Retinal pigment epithelial cell (primary cell): ENCODE measurements around the gene RPTOR.

Source experiments
- DNase-seq: peaks from one replicate; pipeline ENCODE4 v3.0.0-alpha.2; 2010; ENCODE audit warnings: low read depth
- H3K4me3 ChIP-seq: 2 replicates; pipeline ENCODE4 v1.5.1; 2011; ENCODE audit warnings: mild to moderate bottlenecking, low read length, control low read depth, moderate library complexity
- TF ChIP-seq, protein P1 (sequence below): conservative IDR thresholded peaks from 2 replicates; pipeline ENCODE4 v1.5.1; 2011; ENCODE audit warnings: low read depth, low read length, control low read depth, inconsistent platforms

RPTOR gene

DNA sequence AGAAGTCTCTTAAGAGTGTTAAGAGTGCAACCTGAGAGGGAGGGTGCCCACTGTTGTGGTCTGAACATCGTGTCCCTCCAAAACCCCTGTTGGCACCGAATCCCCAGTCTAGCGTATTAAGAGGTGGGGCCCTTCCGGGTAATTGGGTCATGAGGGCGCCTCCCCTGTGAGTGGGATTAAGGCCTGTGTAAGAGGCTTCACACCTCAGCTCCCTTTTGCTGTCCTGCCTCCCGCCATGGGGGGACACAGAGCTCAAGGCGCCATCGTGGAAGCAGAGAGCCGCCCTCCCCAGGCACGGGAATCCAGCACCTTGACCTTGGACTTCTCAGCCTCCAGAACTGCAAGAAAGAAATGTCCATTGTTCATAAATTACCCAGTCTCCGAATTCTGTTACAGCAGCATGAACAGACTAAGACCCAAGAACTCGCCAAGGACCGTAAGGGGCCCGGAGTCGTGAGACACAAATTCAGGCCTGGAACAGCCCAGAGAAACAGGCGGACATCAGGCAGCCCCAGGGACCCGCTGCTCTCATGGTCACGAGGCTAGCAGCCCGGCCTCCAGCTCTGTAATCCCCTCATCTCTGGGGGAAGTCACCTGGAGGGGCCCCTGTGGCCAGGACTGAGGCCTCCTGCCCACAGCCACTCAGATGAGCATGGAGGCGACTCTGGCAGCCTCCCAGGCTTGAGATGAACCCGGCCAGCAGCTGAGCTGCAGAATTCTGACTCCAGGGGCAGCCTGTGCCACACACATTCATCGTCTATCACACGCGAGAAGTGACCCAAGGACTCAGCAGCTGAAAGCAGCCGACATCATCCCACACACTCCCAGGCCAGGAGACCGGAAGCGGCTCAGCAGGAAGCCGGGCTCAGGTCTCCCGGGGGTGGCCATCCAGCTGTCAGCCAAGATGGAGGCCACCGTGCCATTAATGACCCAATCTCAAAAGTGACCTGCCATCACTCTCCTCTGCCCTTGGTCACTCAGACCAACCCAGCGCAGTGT lies 434.2 kb downstream of the RPTOR start:
- DNase-seq, result no peak
- TF ChIP-seq, protein P1, sequence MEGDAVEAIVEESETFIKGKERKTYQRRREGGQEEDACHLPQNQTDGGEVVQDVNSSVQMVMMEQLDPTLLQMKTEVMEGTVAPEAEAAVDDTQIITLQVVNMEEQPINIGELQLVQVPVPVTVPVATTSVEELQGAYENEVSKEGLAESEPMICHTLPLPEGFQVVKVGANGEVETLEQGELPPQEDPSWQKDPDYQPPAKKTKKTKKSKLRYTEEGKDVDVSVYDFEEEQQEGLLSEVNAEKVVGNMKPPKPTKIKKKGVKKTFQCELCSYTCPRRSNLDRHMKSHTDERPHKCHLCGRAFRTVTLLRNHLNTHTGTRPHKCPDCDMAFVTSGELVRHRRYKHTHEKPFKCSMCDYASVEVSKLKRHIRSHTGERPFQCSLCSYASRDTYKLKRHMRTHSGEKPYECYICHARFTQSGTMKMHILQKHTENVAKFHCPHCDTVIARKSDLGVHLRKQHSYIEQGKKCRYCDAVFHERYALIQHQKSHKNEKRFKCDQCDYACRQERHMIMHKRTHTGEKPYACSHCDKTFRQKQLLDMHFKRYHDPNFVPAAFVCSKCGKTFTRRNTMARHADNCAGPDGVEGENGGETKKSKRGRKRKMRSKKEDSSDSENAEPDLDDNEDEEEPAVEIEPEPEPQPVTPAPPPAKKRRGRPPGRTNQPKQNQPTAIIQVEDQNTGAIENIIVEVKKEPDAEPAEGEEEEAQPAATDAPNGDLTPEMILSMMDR, result no peak
- no peak overlapping the region for H3K4me3 ChIP-seq

DNA sequence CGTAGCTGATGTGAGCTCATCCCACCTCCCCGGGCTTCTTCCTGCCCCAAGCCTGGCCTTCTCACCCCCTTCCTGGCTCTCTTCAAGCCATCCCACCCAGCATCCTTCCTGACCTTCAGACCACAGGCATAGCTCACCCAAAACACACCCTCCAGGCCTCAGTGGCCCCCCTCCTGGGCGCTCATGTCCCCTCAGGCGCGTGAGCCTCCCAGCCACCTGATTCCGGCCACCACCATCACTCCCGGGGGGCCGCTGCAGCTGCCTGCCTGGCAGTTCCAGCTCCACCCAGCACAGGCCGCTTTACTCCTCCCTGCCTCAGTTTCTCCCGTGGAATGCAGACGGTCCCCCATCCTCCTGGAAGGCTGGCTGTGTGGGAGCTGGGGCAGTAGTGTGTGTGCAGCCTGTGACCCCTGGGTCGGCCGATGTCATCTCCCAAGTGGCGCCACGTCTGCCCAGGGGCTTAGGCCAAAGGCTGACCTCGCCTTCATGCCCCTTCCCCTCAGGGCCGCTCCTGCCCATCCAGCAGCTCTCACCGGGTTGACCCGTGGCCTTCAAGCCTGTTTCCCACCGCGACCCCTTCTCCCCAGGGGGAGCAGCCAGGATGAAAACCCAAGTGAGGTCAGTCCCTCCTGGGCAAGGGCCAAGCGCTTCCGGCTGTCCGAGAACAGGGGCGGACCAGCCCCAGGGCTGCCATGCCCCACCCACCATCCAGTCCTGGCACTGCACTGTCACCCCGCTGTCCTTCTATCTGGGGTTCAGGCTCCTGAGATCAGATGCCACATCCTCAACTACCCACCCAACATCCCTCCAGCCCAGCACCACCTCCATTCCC lies 435.1 kb downstream of the RPTOR start:
- TF ChIP-seq, protein P1, result no peak
- no peak overlapping the region for H3K4me3 ChIP-seq
- DNase-seq, result no peak

DNA sequence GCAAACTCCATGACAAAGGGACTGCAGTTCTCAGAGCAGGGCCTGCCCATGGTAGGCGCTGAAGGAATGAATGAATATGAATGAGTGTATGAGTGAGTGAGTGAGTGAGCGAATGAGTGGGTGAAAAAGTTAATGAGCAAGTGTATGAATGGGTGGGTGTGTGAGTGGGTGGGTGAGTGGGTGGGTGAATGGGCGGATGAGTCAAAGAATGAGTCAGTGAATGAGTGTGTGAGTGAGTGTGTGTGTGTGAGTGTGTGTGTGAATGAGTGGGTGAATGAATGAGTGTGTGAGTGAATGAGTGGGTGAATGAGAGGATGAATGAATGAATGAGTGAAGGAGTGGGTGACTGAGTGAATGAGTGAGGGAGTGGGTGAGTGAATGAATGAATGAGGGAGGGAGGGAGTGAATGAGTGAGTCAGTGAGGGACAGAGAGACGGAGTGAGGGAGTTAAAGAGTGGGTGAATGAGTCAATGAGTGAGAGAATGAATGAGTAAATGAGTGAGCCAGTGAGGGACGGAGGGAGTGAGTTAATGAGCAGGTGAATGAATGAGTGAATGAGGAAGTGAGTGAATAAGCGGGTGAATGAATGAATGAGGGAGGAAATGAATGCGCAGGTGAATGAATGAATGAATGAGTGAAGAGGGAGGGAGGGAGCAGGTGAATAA lies 435.9 kb downstream of the RPTOR start:
- H3K4me3 ChIP-seq, result no peak overlapping the region
- TF ChIP-seq, protein P1, result no peak
- DNase-seq, result no peak

DNA sequence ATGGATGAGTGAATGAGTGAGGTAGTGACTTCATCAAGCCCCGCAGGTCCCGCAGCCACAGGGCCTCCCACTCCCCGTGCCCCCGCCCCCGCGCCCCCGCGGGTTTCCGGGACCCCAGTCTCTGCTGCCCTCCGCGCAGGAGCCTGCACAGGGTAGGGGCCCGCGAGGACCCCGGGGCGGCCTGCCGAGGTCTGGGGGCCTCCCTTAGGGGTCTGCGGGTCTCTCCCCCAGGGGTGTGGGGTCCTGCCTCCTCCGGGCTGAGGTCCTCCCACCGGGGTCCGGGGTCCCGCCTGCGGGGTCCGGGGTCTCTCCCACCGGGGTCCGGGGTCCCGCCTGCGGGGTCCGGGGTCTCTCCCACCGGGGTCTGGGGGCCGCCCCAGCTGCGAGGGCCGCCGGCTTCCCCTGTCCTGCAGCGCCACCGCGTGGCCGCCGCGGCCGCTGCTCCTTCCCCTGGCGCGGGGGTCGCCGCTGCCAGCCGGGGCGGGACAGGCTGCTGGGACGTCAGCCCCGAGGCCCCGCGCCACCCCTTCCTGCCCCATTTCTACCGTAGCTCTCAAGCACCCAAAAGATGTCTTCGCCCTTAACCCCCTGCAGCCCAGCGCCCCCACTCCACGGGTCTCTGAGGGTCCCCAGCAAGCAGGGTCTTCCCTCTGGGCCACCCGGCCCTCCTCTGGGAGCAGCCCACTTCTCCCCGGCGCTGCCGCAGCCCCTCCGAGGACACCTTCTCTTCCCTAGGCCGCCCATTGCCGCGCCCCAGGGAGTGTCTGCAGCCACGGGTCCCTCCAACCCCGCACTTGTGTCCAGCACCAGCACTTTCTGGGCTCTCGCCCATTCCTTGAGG lies 436.6 kb downstream of the RPTOR start:
- TF ChIP-seq, protein P1, result peak; percentile 40
- no peak for DNase-seq
- H3K4me3 ChIP-seq, result no peak overlapping the region

DNA sequence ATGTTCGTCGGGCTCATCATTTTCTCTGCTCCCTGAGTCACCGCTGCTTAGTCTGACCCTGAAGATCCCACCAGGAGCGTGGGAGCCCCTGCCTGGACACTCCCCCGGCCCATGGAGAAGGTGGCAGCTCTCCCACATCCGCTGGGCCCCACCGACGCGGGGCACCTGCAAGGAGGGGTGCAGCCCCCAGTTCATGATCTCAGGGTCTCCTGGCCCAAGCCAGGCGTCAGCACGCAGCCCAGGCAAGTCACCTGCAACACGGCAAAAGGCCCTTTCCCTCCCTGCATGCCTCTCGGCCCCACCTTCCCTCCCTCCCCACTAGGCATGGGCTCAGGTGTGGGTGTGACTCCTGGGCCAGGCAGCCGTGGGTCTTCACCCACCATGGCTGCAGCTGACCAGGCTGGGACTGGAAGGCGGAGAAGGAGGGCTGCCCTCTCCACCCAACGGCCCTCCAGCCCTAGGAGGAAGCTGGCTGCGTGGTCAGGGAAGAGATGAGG lies 437.3 kb downstream of the RPTOR start:
- no peak overlapping the region for H3K4me3 ChIP-seq
- DNase-seq, result no peak
- TF ChIP-seq, protein P1, result no peak

DNA sequence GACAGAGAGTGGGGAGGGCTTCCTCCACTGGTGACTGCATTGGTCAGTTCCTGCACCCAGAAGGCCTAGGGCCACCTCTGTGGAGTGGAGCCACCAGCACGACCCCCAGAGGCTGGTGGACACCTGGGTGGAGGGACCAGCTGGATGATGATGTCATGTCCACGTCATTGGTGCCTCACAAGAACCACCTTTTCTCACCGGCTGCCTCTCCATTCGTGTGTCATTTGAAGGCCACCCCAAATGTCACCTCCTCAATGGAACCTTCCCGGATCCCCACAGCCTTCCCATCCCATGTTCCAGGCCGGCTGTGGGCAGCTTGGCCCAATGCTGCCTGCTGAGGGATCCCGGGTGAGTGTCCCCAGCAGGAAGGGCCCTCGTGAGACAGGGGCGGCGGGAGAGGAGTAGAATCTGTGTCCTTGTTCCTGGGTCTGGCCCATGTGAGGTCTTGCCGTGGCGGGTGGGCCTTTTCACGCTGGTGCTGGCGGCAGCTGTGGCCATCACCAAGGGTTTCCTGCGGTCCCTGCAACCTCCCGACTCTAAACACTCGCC lies 437.9 kb downstream of the RPTOR start:
- H3K4me3 ChIP-seq, result no peak overlapping the region
- TF ChIP-seq, protein P1, result no peak
- DNase-seq, result no peak
